ENCODE measurements around the gene HOXA6.

- TF ChIP-seq, protein P1, sequence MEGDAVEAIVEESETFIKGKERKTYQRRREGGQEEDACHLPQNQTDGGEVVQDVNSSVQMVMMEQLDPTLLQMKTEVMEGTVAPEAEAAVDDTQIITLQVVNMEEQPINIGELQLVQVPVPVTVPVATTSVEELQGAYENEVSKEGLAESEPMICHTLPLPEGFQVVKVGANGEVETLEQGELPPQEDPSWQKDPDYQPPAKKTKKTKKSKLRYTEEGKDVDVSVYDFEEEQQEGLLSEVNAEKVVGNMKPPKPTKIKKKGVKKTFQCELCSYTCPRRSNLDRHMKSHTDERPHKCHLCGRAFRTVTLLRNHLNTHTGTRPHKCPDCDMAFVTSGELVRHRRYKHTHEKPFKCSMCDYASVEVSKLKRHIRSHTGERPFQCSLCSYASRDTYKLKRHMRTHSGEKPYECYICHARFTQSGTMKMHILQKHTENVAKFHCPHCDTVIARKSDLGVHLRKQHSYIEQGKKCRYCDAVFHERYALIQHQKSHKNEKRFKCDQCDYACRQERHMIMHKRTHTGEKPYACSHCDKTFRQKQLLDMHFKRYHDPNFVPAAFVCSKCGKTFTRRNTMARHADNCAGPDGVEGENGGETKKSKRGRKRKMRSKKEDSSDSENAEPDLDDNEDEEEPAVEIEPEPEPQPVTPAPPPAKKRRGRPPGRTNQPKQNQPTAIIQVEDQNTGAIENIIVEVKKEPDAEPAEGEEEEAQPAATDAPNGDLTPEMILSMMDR (conservative IDR thresholded peaks at IDR 0.05 in 1 of 2, IDR thresholded peaks at IDR 0.05 in 1 of 2; ENCODE audit: low read depth in 1 of 2, low read length in 2 of 2), result no peak
- no peak for TF ChIP-seq EZH2 (IDR thresholded peaks at IDR 0.05; ENCODE audit: low read length, missing control alignments)
Observed at GRCh38 chr7:27108390-27109127, 39.0 kb downstream of the HOXA6 start.
